Progenitor cell of endocrine pancreas (in vitro differentiated cells): ENCODE data around the gene CXCL8. TPM values are rescaled to one million over a fixed set of nuclear protein-coding genes. Genes with fewer than 3 reads are reported as not detected.
"Not testable (repeated sequence)": the region's sequence is repeated elsewhere in the genome, so short reads cannot be mapped to it uniquely, and the experiment has no call there.

Source experiments
- DNase-seq: peaks from one replicate; pipeline ENCODE4 v3.0.0; 2021; ENCODE audit warnings: low spot score; ENCODE audit not compliant: unreplicated experiment
- H3K27ac Mint-ChIP-seq: 2 replicates; pipeline ENCODE4 v1.8.0; 2021; ENCODE audit warnings: mild to moderate bottlenecking, moderate library complexity, mixed read lengths
- H3K27me3 Mint-ChIP-seq: 2 replicates; pipeline ENCODE4 v1.8.0; 2021; ENCODE audit warnings: mixed read lengths
- H3K36me3 Mint-ChIP-seq: 2 replicates; pipeline ENCODE4 v1.8.0; 2022; ENCODE audit warnings: mixed read lengths; ENCODE audit not compliant: insufficient read depth
- H3K4me1 Mint-ChIP-seq: 2 replicates; pipeline ENCODE4 v1.8.0; 2021; ENCODE audit warnings: low read depth, mixed read lengths
- H3K4me3 Mint-ChIP-seq: 2 replicates; pipeline ENCODE4 v1.8.0; 2021; ENCODE audit warnings: low read depth, mild to moderate bottlenecking, moderate library complexity, mixed read lengths
- H3K9me3 Mint-ChIP-seq: 2 replicates; pipeline ENCODE4 v1.8.0; 2021; ENCODE audit warnings: low read depth, mixed read lengths
- total RNA-seq: library from RNA; stranded (reverse); gene quantifications from 2 replicates; pipeline ENCODE4 v1.2.1, GENCODE V29; 2021
- TF ChIP-seq, protein P1 (sequence below): fragments of 200-600 bp; sonication (generic); IDR thresholded peaks from one replicate; pipeline ENCODE4 v1.5.0; 2021; ENCODE audit warnings: antibody characterized with exemption, mild to moderate bottlenecking; ENCODE audit not compliant: unreplicated experiment

CXCL8 gene
- total RNA-seq, 1 donor from 2014 or later = 0.84 TPM

DNA sequence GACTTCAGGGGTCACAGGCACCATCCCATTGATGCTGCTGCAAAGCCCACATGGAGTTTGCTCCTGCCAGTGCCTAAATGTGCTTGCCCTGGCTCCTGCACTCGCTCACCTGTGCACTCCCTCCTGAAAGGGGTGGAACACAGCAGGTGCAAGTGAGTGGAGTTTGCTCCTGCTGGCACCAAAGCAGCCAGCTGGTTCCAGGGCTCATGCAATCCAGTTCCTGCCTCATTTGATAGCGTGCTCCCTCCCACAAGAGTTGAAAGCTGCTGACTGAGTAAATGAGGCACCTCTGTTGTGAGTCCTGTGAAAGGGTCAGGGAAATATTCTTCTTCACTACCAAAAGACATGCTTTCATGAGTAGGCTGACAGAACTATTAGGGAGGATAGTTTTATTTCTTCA lies 30.5 kb downstream of the CXCL8 start:
- Mint-ChIP-seq H3K27ac (no peak overlapping the region), H3K9me3 (no peaks in the 10 kb centered on the region), H3K4me1 (peaks cover 1% of the 10 kb centered on the region), H3K4me3 (no peak overlapping the region), H3K27me3 (no peaks in the 10 kb centered on the region), H3K36me3 (no peaks in the 10 kb centered on the region)
- DNase-seq = no peak
- TF ChIP-seq, protein P1, sequence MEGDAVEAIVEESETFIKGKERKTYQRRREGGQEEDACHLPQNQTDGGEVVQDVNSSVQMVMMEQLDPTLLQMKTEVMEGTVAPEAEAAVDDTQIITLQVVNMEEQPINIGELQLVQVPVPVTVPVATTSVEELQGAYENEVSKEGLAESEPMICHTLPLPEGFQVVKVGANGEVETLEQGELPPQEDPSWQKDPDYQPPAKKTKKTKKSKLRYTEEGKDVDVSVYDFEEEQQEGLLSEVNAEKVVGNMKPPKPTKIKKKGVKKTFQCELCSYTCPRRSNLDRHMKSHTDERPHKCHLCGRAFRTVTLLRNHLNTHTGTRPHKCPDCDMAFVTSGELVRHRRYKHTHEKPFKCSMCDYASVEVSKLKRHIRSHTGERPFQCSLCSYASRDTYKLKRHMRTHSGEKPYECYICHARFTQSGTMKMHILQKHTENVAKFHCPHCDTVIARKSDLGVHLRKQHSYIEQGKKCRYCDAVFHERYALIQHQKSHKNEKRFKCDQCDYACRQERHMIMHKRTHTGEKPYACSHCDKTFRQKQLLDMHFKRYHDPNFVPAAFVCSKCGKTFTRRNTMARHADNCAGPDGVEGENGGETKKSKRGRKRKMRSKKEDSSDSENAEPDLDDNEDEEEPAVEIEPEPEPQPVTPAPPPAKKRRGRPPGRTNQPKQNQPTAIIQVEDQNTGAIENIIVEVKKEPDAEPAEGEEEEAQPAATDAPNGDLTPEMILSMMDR = no peak

DNA sequence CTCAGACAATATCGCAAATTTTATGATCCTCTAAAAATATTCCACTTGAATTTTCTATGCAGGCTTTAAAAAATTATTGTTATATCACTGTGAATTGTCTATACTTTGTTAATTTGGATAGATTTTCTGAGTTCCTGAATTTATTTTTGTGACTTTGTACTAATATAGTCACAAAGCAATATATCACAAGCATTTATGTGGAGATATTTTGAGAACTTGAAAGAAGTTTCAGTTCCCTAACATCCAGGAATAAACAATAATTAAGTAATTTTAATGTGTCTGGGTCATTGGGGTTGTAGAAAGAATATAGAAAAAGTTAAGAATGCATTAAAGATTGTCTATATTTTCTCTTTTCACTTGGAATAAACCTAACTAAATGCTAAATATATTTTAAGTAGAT lies 32.0 kb downstream of the CXCL8 start:
- no peak for DNase-seq
- TF ChIP-seq, protein P1 = no peak
- peaks cover 1% of the 10 kb centered on the region for H3K4me1 Mint-ChIP-seq
- H3K4me3 Mint-ChIP-seq = no peak overlapping the region
- no peak overlapping the region for H3K27ac Mint-ChIP-seq
- no peaks in the 10 kb centered on the region for H3K9me3 Mint-ChIP-seq
- no peaks in the 10 kb centered on the region for H3K27me3 Mint-ChIP-seq
- H3K36me3 Mint-ChIP-seq = no peaks in the 10 kb centered on the region

DNA sequence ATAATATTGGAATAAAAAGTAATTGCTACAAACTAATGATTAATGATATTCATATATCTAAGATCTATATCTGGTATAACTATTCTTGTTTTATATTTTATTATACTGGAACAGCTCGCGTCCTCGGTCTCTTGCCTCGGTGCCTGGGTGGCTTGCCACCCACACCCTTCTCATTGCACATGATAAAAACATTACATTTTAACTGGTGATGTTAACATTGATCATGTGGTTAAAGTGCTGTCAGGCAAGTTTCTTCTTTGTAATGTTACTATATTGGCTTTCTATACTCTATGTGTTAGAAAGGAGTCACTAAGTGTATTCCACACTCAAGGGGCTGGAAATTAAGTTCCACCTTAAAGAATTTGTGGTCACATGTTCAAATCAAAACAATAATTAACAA lies 34.0 kb downstream of the CXCL8 start:
- not testable (repeated sequence) for H3K9me3 Mint-ChIP-seq, H3K4me3 Mint-ChIP-seq, H3K36me3 Mint-ChIP-seq, H3K4me1 Mint-ChIP-seq, H3K27ac Mint-ChIP-seq, H3K27me3 Mint-ChIP-seq, DNase-seq

DNA sequence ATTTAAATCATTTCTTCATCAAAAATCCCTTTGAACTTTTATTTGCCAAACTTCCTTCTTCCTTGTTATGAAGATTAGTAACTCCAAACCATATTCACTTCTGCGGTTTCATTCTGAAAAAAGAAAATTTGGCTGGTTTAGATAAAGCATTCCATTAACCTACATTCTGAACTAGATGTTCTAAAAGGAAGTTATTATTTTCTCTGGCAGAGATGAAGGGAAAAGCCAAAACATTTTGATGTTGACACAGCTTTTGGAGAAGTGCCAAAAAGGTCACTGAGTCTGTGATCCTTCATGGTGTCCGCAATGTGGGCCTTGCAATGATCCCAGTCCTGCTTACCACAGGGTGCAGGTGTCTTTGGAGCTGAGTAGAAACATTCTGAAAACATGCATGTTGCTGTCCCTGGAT lies 36.0 kb downstream of the CXCL8 start:
- H3K9me3 Mint-ChIP-seq = no peaks in the 10 kb centered on the region
- H3K4me1 Mint-ChIP-seq = no peaks in the 10 kb centered on the region
- no peak overlapping the region for H3K27ac Mint-ChIP-seq
- TF ChIP-seq, protein P1 = no peak
- H3K36me3 Mint-ChIP-seq = no peaks in the 10 kb centered on the region
- no peak for DNase-seq
- no peaks in the 10 kb centered on the region for H3K27me3 Mint-ChIP-seq
- H3K4me3 Mint-ChIP-seq = no peak overlapping the region

DNA sequence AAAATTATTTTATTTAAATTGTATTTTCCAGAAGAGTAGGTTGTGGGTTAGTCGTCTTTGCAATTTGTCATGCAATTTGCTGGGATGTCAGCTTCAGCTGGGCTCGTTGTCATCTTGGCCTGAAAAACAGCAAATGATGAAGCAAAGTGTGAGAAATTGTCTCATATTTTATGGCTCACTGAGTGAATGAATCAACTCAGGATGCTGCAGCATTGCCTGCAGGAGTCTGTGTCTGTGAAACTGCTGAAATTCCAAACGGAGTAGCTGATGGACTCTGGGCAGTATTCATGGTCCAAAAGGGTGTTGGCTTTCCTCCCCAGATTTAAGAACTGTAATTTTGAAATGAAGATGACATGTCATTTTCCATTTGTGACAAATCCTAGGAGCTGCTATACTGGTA lies 37.2 kb downstream of the CXCL8 start:
- no peak overlapping the region for H3K27ac Mint-ChIP-seq
- no peaks in the 10 kb centered on the region for H3K4me1 Mint-ChIP-seq
- no peak overlapping the region for H3K4me3 Mint-ChIP-seq
- no peaks in the 10 kb centered on the region for H3K36me3 Mint-ChIP-seq
- no peak for DNase-seq
- H3K27me3 Mint-ChIP-seq = no peaks in the 10 kb centered on the region
- TF ChIP-seq, protein P1 = no peak
- H3K9me3 Mint-ChIP-seq = no peaks in the 10 kb centered on the region

DNA sequence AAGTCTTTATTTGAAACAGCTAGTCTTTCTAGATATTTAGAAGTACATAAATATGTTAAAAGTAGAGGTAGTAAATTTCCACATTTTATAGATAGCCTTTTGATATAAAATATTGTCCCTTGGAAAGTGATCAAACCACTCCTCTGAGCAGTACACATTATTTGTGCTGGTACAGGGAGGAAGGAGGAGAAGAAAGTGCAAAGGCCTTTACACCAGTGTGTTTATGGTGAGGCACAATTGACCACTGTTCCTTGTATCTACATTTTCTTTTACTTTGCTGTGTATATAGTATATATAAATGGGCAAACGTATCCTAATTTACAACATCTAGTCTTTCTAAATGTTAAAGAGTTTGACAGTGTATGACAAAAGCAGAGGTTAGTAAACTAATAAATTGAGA lies 39.9 kb downstream of the CXCL8 start:
- no peak for DNase-seq
- Mint-ChIP-seq H3K36me3 (no peaks in the 10 kb centered on the region), H3K4me3 (no peak overlapping the region), H3K27ac (no peak overlapping the region), H3K27me3 (no peaks in the 10 kb centered on the region), H3K9me3 (no peaks in the 10 kb centered on the region), H3K4me1 (no peaks in the 10 kb centered on the region)
- TF ChIP-seq, protein P1 = no peak
